GM23338 (cell line): ENCODE measurements around the gene KLK1. TPM values are rescaled to one million over a fixed set of nuclear protein-coding genes. Genes with fewer than 3 reads are reported as not detected.

Experiments
- ATAC-seq: fragments of 200-7000 bp; cut with Tn5 transposase; 3 replicates; pipeline ENCODE4 v1.9.1; 2020
- DNase-seq: peaks from one replicate; pipeline ENCODE4 v3.0.0-alpha.2; 2015; ENCODE audit warnings: low spot score
- H2AFZ ChIP-seq: fragments of 200-600 bp; sonication (generic); 2 replicates; pipeline ENCODE4 v1.8.0; 2016; ENCODE audit warnings: antibody characterized with exemption, mild to moderate bottlenecking, moderate library complexity
- H3F3A ChIP-seq: fragments of 200-600 bp; sonication (generic); replicated peaks from 2 replicates; pipeline ENCODE4 v1.8.0; 2017; ENCODE audit warnings: antibody characterized with exemption, mixed run types, low read depth
- H3K27ac ChIP-seq: fragments of 200-600 bp; sonication (generic); 2 replicates; pipeline ENCODE4 v1.6.1; 2016; ENCODE audit warnings: low read depth
- H3K27me3 ChIP-seq: fragments of 200-600 bp; sonication (generic); 2 replicates; pipeline ENCODE4 v1.8.0; 2016; ENCODE audit warnings: mild to moderate bottlenecking, mixed run types, moderate library complexity; ENCODE audit not compliant: insufficient read depth
- H3K36me3 ChIP-seq: fragments of 200-600 bp; sonication (generic); 2 replicates; pipeline ENCODE4 v1.8.0; 2016; ENCODE audit warnings: mild to moderate bottlenecking; ENCODE audit not compliant: insufficient read depth
- H3K4me1 ChIP-seq: fragments of 200-600 bp; sonication (generic); 2 replicates; pipeline ENCODE4 v1.8.0; 2016; ENCODE audit warnings: mild to moderate bottlenecking, moderate library complexity; ENCODE audit not compliant: insufficient read depth
- H3K4me2 ChIP-seq: fragments of 200-600 bp; sonication (generic); 2 replicates; pipeline ENCODE4 v1.7.1; 2017; ENCODE audit warnings: mixed run types
- H3K4me3 ChIP-seq: fragments of 200-600 bp; sonication (generic); 2 replicates; pipeline ENCODE4 v1.6.1; 2016; ENCODE audit warnings: mixed run types
- H3K79me2 ChIP-seq: fragments of 200-600 bp; sonication (generic); replicated peaks from 2 replicates; pipeline ENCODE4 v1.8.0; 2017; ENCODE audit warnings: mild to moderate bottlenecking; ENCODE audit not compliant: insufficient read depth
- H3K9me2 ChIP-seq: fragments of 200-600 bp; sonication (generic); 2 replicates; pipeline ENCODE4 v1.8.0; 2017; ENCODE audit not compliant: insufficient read depth
- H4K20me1 ChIP-seq: fragments of 200-600 bp; sonication (generic); replicated peaks from 2 replicates; pipeline ENCODE4 v1.8.0; 2017; ENCODE audit warnings: mild to moderate bottlenecking; ENCODE audit not compliant: insufficient read depth
- H3K27ac Mint-ChIP-seq: 2 replicates; pipeline ENCODE4 v1.8.0; 2020; ENCODE audit warnings: inconsistent platforms, mild to moderate bottlenecking, moderate library complexity, mixed read lengths
- H3K27me3 Mint-ChIP-seq: 3 replicates; pipeline ENCODE4 v1.8.0; 2022; ENCODE audit warnings: low read depth, mild to moderate bottlenecking, moderate library complexity, mixed read lengths, inconsistent platforms; ENCODE audit not compliant: insufficient read depth, poor library complexity
- H3K36me3 Mint-ChIP-seq: 3 replicates; pipeline ENCODE4 v1.8.0; 2021; ENCODE audit warnings: low read depth, mild to moderate bottlenecking, inconsistent platforms, moderate library complexity, mixed read lengths
- H3K4me1 Mint-ChIP-seq: 3 replicates; pipeline ENCODE4 v1.8.0; 2020; ENCODE audit warnings: mild to moderate bottlenecking, inconsistent platforms, mixed read lengths
- H3K4me3 Mint-ChIP-seq: 3 replicates; pipeline ENCODE4 v1.8.0; 2021; ENCODE audit warnings: moderate library complexity, mild to moderate bottlenecking, inconsistent platforms, mixed read lengths
- H3K9me3 Mint-ChIP-seq: 3 replicates; pipeline ENCODE4 v1.8.0; 2020; ENCODE audit warnings: moderate library complexity, mild to moderate bottlenecking, inconsistent platforms, mixed read lengths
- CREB1 ChIP-seq: fragments of 250-450 bp; sonication (Bioruptor Pico); IDR thresholded peaks from 2 replicates; pipeline ENCODE4 v1.5.0; 2020; ENCODE audit warnings: low read depth, mild to moderate bottlenecking, moderate library complexity
- EZH2 ChIP-seq: fragments of 200-600 bp; sonication (generic); IDR thresholded peaks from one replicate; pipeline ENCODE4 v1.8.0; 2017; ENCODE audit warnings: antibody characterized with exemption, mild to moderate bottlenecking, low read depth; ENCODE audit not compliant: unreplicated experiment
- EZH2phosphoT487 ChIP-seq: fragments of 200-600 bp; sonication (generic); IDR thresholded peaks from one replicate; pipeline ENCODE4 v1.8.1; 2018; ENCODE audit warnings: antibody characterized with exemption; ENCODE audit not compliant: unreplicated experiment
- NANOG ChIP-seq: IDR thresholded peaks from 2 replicates; pipeline ENCODE4 v1.6.1; 2016; ENCODE audit warnings: antibody characterized with exemption, borderline replicate concordance
- POLR2AphosphoS5 ChIP-seq: IDR thresholded peaks from 2 replicates; pipeline ENCODE4 v1.6.1; 2016; ENCODE audit warnings: antibody characterized with exemption, low read depth
- STAT1 ChIP-seq: IDR thresholded peaks from one replicate; pipeline ENCODE4 v1.6.1; 2016; ENCODE audit warnings: antibody characterized with exemption; ENCODE audit not compliant: unreplicated experiment
- ZNF331 ChIP-seq: fragments of 250-450 bp; sonication (Bioruptor Pico); IDR thresholded peaks from 2 replicates; pipeline ENCODE4 v1.5.0; 2020; ENCODE audit warnings: low read depth, mild to moderate bottlenecking, moderate library complexity
- polyA plus RNA-seq: library from polyadenylated mRNA; unstranded; fragments of >200 nt; fragmentation: Nextera tagmentation; extraction: Ambion mirVana; gene quantifications from 2 replicates; pipeline ENCODE4 v1.2.1, GENCODE V29; 2016
- total RNA-seq: library from RNA; depleted of rRNA; stranded (reverse); fragments of >200 nt; shearing (Covaris generic); gene quantifications from 2 replicates; pipeline ENCODE4 v1.2.3, GENCODE V29; 2014
- TF ChIP-seq, protein P1 (sequence below): fragments of 250-450 bp; sonication (Bioruptor Pico); IDR thresholded peaks from 2 replicates; pipeline ENCODE4 v1.5.0; 2020; ENCODE audit warnings: mild to moderate bottlenecking, moderate library complexity
- TF ChIP-seq, protein P2 (sequence below), 2 experiments: fragments of 200-600 bp in 1 of 2; sonication (generic) in 1 of 2; conservative IDR thresholded peaks; 2 replicates each; pipeline versions ENCODE4 v1.5.1 to v1.6.1; 2016 to 2017; ENCODE audit warnings: antibody characterized with exemption in 2 of 2, low read depth in 2 of 2, mild to moderate bottlenecking in 2 of 2, moderate library complexity in 1 of 2

Gene KLK1
- total and polyA plus RNA-seq, 2 experiments from 2014 or later, result 0.31 to 3.0 TPM

DNA sequence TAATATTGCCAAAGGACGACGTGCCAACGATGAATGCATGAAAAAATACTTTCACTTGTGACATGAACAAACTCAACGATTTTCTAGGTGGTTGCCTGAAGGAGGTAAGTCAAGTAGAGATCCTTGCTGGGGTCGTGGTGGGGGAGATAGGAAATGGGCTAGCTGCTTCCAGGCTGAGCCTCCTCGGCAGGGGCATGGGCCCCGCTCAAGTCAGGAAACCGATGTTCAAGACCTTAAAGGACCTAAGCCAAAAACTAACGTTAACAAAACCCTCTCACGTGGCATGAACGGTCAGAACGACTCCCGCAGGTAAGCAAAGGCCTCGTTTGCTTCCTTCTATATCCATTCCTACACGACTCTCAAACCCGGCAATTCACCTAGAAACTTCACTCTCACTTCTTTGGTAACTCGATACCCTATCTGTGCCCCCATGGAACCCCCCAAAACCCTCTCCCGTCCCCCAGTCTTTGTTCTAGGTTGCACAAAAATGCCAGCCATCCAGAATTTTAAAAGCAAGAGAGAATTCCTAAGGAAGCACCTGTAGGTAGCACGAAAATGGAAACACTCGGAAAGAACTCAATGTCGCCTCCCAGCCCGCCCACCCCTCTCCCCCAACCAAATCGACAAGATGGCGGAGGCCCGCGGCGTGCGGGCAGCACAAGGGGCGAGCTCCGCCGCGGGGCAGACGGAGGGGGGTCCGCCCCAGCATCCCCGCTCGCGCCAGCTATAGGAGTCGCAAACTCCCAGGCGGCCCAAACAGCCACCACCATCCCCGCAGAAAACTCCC lies 19.8 kb downstream of the KLK1 start:
- H3K4me2 ChIP-seq, result peak overlapping the region; percentile 99
- H3K36me3 Mint-ChIP-seq, result peaks cover 56% of the 10 kb centered on the region
- peaks cover 9% of the 10 kb centered on the region; the same call in 2 of the 3 replicates for H3K9me3 Mint-ChIP-seq
- 0 out of 2 replicates have a peak, but pooled peaks cover under 1% of the 10 kb centered on the region for H3K27me3 ChIP-seq
- peaks cover 48% of the 10 kb centered on the region for H4K20me1 ChIP-seq
- H3K27ac ChIP-seq, result peak overlapping the region; percentile 97
- peaks cover 23% of the 10 kb centered on the region for H3K36me3 ChIP-seq
- H3K4me3 ChIP-seq, result peak overlapping the region; percentile 85
- no peaks in the 10 kb centered on the region for H3K9me2 ChIP-seq
- peaks cover 18% of the 10 kb centered on the region for H3K27me3 Mint-ChIP-seq
- DNase-seq, result peak; percentile 65
- H3K4me3 Mint-ChIP-seq, result peak overlapping the region; percentile 98
- TF ChIP-seq EZH2, result no peak
- TF ChIP-seq, protein P1, sequence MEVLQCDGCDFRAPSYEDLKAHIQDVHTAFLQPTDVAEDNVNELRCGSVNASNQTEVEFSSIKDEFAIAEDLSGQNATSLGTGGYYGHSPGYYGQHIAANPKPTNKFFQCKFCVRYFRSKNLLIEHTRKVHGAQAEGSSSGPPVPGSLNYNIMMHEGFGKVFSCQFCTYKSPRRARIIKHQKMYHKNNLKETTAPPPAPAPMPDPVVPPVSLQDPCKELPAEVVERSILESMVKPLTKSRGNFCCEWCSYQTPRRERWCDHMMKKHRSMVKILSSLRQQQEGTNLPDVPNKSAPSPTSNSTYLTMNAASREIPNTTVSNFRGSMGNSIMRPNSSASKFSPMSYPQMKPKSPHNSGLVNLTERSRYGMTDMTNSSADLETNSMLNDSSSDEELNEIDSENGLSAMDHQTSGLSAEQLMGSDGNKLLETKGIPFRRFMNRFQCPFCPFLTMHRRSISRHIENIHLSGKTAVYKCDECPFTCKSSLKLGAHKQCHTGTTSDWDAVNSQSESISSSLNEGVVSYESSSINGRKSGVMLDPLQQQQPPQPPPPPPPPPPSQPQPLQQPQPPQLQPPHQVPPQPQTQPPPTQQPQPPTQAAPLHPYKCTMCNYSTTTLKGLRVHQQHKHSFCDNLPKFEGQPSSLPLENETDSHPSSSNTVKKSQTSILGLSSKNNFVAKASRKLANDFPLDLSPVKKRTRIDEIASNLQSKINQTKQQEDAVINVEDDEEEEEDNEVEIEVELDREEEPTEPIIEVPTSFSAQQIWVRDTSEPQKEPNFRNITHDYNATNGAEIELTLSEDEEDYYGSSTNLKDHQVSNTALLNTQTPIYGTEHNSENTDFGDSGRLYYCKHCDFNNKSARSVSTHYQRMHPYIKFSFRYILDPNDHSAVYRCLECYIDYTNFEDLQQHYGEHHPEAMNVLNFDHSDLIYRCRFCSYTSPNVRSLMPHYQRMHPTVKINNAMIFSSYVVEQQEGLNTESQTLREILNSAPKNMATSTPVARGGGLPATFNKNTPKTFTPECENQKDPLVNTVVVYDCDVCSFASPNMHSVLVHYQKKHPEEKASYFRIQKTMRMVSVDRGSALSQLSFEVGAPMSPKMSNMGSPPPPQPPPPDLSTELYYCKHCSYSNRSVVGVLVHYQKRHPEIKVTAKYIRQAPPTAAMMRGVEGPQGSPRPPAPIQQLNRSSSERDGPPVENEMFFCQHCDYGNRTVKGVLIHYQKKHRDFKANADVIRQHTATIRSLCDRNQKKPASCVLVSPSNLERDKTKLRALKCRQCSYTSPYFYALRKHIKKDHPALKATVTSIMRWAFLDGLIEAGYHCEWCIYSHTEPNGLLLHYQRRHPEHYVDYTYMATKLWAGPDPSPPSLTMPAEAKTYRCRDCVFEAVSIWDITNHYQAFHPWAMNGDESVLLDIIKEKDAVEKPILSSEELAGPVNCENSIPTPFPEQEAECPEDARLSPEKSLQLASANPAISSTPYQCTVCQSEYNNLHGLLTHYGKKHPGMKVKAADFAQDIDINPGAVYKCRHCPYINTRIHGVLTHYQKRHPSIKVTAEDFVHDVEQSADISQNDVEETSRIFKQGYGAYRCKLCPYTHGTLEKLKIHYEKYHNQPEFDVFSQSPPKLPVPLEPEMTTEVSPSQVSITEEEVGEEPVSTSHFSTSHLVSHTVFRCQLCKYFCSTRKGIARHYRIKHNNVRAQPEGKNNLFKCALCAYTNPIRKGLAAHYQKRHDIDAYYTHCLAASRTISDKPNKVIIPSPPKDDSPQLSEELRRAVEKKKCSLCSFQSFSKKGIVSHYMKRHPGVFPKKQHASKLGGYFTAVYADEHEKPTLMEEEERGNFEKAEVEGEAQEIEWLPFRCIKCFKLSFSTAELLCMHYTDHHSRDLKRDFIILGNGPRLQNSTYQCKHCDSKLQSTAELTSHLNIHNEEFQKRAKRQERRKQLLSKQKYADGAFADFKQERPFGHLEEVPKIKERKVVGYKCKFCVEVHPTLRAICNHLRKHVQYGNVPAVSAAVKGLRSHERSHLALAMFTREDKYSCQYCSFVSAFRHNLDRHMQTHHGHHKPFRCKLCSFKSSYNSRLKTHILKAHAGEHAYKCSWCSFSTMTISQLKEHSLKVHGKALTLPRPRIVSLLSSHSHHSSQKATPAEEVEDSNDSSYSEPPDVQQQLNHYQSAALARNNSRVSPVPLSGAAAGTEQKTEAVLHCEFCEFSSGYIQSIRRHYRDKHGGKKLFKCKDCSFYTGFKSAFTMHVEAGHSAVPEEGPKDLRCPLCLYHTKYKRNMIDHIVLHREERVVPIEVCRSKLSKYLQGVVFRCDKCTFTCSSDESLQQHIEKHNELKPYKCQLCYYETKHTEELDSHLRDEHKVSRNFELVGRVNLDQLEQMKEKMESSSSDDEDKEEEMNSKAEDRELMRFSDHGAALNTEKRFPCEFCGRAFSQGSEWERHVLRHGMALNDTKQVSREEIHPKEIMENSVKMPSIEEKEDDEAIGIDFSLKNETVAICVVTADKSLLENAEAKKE (CRISPR knock-in tag), result no peak
- TF ChIP-seq NANOG, result no peak
- TF ChIP-seq, protein P2, sequence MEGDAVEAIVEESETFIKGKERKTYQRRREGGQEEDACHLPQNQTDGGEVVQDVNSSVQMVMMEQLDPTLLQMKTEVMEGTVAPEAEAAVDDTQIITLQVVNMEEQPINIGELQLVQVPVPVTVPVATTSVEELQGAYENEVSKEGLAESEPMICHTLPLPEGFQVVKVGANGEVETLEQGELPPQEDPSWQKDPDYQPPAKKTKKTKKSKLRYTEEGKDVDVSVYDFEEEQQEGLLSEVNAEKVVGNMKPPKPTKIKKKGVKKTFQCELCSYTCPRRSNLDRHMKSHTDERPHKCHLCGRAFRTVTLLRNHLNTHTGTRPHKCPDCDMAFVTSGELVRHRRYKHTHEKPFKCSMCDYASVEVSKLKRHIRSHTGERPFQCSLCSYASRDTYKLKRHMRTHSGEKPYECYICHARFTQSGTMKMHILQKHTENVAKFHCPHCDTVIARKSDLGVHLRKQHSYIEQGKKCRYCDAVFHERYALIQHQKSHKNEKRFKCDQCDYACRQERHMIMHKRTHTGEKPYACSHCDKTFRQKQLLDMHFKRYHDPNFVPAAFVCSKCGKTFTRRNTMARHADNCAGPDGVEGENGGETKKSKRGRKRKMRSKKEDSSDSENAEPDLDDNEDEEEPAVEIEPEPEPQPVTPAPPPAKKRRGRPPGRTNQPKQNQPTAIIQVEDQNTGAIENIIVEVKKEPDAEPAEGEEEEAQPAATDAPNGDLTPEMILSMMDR (conservative IDR thresholded peaks at IDR 0.05; ENCODE audit: low read depth in 2 of 2), result no peak
- no peak for TF ChIP-seq STAT1
- no peak for TF ChIP-seq POLR2AphosphoS5
- TF ChIP-seq ZNF331 (CRISPR knock-in tag), result no peak
- TF ChIP-seq EZH2phosphoT487, result no peak
- no peak for TF ChIP-seq CREB1
- no peak overlapping the region for H2AFZ ChIP-seq
- peaks cover 21% of the 10 kb centered on the region for H3K4me1 Mint-ChIP-seq
- peaks cover 52% of the 10 kb centered on the region for H3K79me2 ChIP-seq
- peaks cover 34% of the 10 kb centered on the region for H3F3A ChIP-seq
- ATAC-seq, result peak; percentile 54
- peaks cover 10% of the 10 kb centered on the region; the same call in 1 of the 2 replicates for H3K4me1 ChIP-seq
- H3K27ac Mint-ChIP-seq, result peak overlapping the region; percentile 100
